GM12801 (cell line): Measurements from ENCODE around the gene AKR1C4.

ENCODE experiments used
- TF ChIP-seq, protein P1 (sequence below): IDR thresholded peaks from one replicate; pipeline ENCODE4 v1.5.1; 2011; ENCODE audit warnings: control low read depth; ENCODE audit not compliant: insufficient read length; ENCODE audit errors: extremely low read depth

AKR1C4 gene

GRCh38 chr10:5157501-5157900, 39.1 kb upstream of the AKR1C4 start:
- TF ChIP-seq, protein P1, sequence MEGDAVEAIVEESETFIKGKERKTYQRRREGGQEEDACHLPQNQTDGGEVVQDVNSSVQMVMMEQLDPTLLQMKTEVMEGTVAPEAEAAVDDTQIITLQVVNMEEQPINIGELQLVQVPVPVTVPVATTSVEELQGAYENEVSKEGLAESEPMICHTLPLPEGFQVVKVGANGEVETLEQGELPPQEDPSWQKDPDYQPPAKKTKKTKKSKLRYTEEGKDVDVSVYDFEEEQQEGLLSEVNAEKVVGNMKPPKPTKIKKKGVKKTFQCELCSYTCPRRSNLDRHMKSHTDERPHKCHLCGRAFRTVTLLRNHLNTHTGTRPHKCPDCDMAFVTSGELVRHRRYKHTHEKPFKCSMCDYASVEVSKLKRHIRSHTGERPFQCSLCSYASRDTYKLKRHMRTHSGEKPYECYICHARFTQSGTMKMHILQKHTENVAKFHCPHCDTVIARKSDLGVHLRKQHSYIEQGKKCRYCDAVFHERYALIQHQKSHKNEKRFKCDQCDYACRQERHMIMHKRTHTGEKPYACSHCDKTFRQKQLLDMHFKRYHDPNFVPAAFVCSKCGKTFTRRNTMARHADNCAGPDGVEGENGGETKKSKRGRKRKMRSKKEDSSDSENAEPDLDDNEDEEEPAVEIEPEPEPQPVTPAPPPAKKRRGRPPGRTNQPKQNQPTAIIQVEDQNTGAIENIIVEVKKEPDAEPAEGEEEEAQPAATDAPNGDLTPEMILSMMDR = no peak

DNA sequence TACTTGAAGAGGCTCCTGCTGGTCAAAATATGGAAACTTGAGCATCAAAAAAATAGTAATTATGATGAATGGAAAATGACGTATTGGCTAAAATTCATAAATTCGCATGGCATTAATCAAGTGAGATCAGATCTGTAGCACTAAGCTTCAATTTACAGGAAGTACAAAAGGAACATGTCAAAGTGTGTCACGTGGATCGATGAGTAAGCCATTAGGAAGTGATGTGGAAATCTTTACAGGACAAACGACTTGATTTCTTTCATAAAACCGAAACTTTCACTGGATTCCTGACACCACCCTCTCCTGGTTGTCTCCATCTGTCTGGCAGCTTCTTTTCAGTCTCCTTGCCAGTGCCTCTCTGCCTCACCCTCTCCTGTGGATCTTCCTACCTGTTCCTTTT, 37.5 kb upstream of the AKR1C4 start:
- TF ChIP-seq, protein P1 = no peak

- TF ChIP-seq, protein P1 = no peak
Measured at GRCh38 chr10:5163487-5163886, 33.1 kb upstream of the AKR1C4 start.

GRCh38 chr10:5165738-5166137, 30.9 kb upstream of the AKR1C4 start:
- TF ChIP-seq, protein P1 = no peak

DNA sequence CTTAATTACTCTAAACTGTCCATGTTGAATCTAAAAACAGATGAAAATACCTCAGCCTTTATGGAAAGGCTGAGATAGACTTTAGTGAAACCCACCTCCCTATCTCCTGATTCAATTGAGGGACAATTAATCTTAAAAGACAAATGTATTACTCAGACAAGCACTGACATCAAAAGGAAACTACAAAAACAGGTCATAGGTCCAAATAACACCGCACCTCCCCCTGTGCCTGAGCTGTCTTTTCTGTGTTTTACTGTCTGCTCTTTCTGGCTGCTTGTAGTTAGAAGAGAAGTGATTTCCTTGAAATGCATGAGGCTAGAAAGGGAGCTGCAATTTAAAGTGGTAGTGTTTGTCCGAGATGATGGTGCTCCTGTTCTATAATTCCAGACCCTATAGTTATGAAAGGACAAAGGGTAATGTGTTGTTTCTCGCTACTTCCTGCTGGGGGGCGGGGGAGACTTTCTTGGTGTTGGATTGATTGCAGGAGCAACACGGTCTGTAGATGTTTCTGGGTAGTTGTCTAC, 27.7 kb upstream of the AKR1C4 start:
- TF ChIP-seq, protein P1 = no peak

GRCh38 chr10:5183923-5184322, 12.7 kb upstream of the AKR1C4 start:
- TF ChIP-seq, protein P1 = no peak

DNA sequence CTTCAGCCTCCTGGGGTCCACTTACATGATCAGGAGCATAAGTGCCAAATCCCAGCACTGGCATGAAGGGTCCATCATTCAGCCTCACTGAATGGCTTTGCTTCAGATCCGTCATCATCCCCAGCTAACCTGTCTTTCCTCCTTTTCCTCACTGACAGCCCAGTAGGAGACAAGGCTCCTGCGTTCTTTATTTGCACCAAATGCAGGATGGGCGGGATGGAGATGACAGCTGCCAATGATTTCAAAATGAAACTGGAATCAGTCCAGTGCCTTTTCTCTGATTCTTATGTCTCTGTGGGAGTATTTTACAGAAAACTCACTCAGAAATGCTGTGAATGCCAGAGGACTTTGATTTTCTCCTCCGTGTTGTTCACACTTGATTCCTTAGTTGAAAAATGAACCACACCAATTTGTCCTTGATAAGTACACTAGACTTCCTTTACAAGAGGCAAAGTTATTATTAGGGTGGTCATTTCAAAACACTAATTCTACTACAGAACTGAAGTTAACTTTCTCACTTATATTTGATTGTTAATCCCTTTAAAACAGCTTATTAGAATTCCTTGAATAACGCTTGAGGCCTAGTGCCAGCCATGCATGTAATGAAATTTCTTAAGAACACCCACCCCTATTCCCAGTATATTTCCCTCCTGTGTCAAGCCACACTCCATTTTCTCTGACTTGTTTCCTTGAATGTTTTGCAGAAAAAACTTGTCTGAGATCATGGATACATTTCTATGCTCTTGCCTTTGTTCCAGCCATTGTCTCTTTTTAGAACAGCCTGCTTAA, 11.5 kb upstream of the AKR1C4 start, which contains the start of gene AKR1C8:
AKR1C8 (minus strand) TSS at position 164 of the 789 bp plus-strand sequence; CDS start at position 118, 46 bp downstream.
- TF ChIP-seq, protein P1 = no peak
